GM21786 (cell line): ENCODE measurements around the gene YIPF1.
"Not testable (repeated sequence)": the region's sequence is repeated elsewhere in the genome, so short reads cannot be mapped to it uniquely, and the experiment has no call there.

Source experiments
- ATAC-seq: cut with Tn5 transposase; IDR thresholded peaks from one replicate; pipeline ENCODE4 v1.9.1; 2021; ENCODE audit not compliant: unreplicated experiment

YIPF1 gene

DNA sequence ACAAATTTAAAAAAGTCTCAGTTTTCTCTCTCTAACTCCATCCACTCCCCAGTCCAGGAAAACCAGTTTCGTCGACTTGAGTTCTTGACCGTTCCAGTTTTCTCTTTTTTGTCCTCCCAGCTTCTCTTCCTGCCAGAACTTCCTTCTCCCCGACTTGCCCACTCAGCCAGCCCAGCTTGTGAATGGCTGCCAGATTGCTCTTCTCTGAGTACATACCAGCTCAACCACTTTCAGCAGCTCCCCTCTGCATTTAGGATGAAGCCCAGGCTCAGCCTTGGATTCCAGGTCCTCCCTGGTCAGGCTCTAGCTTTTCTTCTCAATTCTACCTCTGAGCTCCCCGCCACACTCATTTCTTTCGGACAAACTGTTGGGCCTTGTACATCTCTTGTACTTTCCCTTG is 5.8 kb upstream of the YIPF1 start:
- no peak for ATAC-seq

DNA sequence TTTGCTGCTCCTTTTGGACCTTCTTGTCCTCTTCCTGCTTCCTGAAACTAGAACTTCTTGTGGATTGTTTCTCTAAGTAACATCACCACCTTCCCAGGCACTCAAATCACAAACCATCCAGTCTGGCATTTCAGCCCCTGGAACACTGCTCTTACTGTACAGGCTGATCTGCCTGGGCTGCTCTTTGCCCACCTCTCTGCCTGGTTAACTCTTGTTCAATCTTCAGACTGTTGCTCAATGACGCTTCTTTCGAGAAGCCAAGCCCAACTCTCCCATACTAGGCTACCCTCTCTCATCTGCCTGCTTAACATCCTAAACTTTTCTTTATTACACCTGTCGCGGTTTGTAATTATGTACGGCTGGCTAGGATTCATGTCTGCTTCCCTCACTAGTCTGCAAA is 5.0 kb upstream of the YIPF1 start:
- ATAC-seq = no peak

DNA sequence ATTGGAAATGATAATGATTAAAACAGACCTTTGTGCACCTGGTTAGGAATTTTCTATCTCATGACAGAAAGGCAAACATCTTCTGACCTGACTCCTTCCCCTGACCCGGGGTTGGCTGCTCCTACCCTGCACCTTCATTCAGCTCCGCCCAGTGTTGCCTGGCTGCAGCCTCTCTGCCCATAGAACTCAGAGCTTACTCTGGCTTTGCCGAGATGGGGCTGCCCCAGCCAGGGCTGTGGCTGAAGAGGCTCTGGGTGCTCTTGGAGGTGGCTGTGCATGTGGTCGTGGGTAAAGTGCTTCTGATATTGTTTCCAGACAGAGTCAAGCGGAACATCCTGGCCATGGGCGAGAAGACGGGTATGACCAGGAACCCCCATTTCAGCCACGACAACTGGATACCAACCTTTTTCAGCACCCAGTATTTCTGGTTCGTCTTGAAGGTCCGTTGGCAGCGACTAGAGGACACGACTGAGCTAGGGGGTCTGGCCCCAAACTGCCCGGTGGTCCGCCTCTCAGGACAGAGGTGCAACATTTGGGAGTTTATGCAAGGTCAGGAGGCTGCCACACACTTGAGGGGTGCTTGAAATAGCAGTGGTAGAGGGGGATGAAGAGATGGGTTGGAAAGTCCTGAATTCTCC is 4.5 kb upstream of the YIPF1 start, which contains the start of gene DIO1:
Gene DIO1 (plus strand): TSS at position 189 of the 638 bp plus-strand sequence. CDS start 24 bp downstream, at position 213.
- ATAC-seq = peak; percentile 30

DNA sequence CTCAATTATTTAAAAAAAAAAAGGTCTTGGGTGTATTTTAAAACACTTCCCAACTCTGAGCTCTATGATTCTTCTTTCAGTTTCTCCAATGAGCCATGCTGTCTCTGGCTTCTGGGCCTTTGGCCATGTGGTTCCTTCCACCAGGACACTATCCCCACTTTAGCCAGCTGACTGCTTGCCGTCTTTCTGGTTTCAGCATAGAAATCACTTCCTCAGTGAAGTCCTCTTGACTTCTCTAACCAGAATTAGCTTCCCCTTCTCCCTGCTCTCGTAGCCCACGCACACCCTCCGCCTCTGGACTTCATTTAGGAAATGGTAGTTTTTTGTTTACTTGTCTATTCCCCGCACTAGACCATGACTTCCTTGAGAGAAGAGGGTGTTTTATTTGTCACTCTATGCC is 3.3 kb upstream of the YIPF1 start:
- no peak for ATAC-seq

DNA sequence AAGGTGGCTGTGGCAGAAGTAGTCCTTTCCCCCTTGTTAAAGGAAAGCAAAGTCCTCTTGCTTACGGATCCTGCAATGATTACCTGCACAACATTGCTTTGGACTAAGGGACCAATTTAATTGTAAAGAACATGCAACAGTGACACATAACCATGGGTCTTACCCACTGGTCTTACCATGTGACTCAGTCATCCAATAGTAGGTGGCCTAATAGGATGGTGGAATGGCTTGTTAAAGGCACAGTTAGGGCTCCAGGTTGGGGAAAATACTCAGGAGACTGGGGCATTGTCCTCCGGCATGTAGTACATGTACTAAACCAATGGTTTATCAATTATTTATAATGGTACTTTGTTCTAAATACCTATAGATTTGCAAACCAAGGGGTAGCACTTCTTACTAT is 2.1 kb upstream of the YIPF1 start:
- ATAC-seq = no peak

DNA sequence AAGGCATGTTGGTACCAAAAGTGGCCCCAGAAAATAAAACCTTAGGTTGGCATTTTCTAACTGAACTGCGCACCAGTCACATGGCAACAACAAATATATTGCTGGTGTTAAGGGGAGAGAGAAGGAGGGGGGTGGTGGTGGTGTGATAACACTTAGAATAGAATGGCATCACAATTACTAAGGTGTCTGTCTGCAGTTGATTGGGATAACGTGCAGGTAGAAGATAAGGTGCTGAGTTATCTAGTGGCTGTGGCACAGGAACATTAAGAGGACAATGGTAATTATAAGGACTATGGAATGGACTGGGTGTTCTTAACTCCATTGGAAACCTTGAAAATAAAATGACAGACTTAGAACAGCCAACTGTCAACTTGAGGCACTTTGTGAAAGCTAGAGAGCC is 1.4 kb upstream of the YIPF1 start:
- no peak for ATAC-seq

DNA sequence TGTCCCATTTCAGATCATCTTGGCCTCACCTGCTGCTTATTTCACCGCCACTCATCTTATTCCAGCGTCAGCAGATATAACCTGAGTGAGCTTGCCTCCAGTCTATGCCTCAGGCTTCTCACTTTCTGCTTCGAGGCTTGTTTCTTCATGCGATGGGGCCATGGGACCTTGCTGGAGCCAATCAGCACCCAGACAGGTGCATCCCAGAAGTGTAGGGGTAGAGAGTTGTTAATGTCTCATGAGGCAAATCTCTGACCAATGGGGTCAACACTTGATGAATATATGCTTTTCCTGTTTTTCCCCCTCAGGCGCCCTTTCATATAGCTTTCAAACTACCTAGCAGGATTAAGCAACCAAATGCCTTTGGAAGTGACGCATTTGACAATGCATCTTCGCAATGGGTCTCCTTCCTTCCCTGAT is 935 bp upstream of the YIPF1 start:
- ATAC-seq = no peak

DNA sequence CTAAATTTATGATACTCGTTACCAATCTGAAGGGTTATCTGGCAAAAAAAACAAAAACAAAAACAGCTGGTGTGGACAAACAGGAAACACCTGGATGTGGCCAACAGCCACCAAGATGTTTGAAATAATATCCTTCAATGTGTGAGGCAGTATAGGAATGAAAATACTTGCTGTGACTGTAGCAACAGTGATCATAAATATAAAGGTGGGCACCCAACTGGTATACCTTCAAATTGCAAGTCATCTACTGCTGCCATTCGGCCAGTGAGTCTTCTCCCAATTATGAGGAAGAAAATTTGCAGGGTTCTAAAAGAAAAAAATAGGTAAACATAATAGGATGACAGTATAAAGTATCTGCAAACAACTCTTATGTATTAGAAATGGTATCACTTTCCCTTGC is 916 bp downstream of the YIPF1 start:
- ATAC-seq = no peak

DNA sequence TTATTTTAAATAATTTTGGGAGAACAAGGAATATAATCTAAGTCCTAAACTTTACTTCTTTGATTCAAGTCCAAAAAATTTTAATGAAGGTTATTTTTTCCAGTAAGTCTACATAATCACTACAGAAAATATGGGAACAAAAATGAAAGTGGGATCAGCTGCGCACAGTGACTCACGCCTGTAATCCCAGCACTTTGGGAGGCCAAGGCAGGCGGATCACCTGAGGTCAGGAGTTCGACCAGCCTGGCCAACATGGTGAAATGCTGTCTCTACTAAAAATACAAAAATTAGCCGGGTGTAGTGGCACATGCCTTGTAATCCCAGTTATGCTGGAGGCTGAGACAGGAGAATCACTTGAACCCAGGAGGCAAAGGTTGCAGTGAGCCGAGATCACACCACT is 6.0 kb downstream of the YIPF1 start:
- ATAC-seq = not testable (repeated sequence)

DNA sequence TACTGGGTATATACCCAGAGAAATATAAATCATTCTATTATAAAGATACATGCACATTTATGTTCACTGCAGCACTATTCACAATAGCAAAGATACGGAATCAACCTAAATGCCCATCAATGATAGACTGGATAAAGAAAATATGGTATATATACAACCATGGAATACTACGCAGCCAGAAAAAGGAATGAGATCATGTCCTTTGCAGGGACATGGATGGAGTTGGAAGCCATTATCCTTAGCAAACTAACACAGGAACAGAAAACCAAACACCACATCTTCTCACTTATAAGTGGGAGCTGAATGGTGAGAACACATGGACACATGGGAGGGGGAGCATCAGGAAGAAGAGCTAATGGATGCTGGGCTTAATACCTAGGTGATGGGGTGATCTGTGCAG is 7.7 kb downstream of the YIPF1 start:
- ATAC-seq = not testable (repeated sequence)

DNA sequence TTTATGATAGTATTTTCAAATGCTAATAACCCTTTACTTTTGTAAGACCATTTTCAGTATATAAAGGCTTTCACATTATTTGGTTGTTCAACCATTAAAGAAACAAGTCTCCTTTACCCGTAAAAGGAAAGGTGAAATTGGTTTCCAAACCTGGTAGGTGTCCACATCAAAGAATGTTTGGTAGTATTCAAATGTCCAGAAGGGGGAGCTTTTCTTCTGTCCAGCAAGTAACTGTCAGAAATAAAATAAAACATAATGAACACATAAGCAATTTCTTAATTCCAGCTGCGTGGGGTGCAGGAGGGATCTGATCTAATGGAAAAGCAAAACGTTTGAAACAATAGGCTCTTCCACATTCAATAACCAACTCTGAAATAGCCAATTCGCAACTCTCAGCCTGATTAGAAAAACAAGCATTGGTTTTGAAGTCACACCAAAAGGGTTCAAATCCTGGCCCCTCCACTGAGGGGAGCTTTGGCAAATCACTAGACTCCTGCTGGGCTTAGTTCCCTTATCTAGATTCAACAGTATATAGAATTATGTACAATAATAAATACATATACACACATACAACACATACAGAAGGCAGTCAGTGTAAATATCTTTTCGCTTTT is 11.0 kb downstream of the YIPF1 start:
- no peak for ATAC-seq

DNA sequence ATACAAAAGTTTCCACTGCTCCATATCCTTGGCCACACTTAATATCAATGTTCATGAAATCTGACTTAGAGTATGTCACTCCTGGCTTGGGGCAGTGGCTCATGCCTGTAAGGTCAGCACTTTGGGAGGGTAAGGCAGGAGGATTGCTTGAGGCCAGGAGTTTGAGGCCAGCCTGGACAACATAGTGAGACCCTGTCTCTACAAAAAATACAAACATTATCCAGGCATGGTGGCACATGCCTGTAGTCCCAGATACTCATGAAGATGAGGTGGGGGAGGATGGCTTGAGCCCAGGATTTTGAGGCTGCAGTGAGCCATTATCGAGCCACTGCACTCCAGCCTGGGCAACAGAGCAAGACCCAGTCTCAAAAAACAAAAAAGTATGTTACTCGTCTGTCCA is 14.4 kb downstream of the YIPF1 start:
- ATAC-seq = not testable (repeated sequence)

DNA sequence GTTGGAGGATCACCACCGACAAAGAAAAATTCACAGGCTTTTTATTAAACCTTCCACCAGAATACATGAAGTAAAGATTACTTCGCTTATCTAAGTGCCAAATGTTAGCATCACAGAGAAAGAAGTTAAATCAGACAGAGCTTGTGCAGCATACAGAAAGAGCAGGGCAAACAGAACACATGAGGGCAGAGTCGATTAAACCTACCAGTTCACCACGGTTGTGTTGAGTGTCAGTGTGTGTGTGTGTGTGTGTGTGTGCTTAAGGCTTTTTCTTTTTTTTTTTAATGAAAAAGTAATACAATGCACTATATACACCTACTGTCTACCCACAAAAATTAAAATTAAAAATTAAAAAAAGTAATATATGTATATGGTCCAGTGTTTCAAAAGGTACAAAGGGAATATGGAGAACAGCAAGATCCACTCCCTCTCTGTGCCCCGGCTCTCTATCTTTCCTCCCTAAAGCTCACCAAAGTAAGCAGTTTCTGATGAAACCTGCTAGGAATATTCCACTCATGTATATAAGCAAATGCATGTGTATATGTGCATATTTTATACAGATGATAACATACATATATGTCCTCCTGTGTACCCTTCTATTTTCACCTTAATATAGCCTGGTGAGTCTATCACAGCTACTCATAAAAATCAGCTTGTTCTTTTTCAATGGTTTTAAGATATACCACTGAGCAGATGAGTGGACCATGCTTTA is 17.7 kb downstream of the YIPF1 start:
- no peak for ATAC-seq

DNA sequence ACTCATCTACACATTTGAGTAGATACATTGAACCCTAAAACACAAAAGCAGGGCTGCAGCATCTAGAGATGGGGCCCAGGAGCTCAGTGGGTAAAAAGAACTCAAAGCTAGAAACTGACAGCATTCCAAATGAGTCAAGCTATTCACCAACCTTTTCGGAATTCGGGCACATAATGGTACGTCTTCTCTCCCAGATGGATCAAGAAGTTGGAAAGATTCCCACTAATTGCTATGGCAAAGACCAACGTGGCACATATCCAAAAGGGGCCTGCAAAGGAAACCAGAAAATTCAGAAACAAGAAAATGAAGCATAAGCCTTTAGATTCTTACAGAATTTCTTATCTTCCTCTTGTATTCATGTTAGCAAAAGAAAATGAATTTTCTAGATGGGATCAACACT is 18.4 kb downstream of the YIPF1 start:
- ATAC-seq = no peak

DNA sequence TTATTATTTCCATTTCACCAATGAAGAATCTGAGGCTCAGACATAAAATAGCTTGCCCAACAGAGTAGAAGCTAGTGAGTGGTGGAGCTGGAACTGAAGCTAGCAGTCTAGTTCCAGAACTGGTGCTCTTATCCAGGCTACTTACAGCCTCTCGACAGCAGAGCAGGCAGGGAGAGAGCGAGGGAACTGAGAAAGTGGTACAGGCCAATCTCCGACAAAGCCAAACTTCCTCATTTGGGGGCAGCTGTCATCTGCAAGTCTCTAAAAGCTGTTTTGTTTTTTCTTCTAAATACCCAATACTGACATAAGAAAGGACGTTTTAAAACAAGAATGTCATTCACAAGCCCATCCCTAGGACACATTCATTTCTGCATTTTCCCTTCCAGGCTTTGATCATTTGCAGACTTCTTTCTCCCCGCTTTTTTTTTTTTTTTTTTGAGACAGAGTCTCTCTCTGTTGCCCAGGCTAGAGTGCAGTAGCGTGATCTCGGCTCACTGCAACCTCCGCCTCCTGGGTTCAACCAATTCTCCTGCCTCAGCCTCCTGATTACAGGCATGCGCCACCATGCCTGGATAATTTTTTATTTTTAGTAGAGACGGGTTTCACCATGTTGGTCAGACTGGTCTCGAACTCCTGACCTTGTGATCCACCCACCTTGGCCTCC is 20.0 kb downstream of the YIPF1 start:
- peak; percentile 64 for ATAC-seq

DNA sequence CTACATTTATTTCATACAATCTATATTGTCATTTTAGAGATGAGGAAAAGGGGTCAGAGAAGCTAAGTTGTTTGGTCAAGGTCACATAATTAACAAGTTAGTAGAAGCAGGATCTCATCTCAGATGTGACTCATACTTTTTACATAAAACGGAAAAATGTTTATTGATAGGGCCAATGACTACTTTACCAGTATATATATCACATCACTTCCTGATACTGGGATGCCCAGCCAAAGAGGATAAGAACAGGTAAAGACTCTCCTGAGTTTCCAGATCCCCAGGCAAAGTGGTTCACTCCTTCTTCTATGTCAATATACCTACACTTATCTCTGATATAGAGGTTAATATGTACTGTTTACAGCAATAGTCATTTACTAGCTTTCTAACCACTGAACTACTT is 21.0 kb downstream of the YIPF1 start:
- no peak for ATAC-seq

DNA sequence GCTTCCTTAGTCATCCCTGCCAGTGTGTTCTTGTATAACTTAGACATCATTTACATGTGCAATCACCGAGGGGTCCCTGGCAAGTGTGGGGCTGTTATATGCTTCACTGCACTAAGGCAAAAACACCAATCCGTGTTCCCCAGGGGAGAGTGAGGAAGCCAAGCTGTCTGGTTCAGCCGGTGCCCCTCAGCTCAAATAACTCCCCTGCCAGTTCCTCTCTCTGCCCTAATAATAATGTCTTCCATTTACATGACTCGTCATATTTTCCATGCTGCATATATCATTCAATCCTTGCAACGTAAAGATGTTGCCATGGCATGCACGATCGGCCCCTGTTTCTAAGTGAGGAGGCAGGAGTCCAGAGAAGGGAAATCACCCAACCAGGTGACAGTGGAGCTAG is 27.1 kb downstream of the YIPF1 start:
- no peak for ATAC-seq

DNA sequence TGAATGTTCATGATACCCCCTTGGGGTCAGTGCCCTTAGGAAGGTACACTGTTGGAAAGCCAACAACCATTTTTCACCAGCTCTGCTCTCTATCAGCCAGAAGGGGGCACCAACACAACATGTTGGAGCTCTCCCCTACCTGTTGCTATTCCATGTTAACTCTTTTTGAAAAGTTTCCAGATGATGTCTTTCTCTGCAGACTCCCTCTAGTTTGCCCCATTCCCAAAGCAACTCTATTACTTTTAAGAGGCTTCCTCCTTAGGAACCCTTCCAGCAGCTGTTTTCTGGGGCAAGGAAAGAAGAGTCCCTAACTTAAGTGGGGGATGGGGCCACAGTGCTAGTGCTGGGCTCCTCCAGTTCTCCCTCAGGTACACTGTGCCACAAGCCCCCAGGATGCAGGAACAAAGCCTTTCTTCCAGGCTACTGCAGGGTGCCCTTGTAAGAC is 28.6 kb downstream of the YIPF1 start:
- ATAC-seq = no peak

DNA sequence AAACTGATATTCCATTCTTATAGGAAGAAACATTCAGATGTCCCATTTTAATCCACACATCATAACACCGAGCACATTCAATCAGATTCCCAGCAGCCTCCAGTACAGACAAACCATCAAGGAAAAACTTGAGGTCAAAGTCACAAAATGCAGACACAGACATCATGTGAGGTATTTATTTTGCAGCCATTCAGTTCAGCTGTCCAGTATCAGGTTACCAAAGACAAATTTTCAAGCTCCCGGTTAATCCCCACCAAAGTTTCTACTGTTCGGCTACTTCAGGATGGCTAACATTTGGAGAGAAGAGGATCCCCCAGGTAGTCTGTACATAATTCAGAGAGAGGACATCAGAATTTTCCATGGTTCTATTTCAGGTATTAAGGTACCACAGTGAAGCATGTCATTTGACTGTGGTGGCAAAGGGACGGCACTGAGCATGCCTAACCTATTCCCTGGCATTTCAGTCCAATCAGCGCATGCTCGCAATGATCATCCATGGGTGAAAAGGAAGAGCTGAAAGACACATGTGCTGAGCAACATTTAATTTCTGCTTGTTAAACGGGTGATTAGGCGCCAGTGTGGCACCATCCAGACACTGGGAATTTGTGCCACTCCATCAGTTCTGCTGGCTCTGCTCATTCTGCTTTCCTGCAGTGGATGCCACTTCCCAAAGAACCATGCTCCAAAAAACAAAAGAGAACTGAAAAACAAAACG is 37.9 kb downstream of the YIPF1 start:
- ATAC-seq = no peak

DNA sequence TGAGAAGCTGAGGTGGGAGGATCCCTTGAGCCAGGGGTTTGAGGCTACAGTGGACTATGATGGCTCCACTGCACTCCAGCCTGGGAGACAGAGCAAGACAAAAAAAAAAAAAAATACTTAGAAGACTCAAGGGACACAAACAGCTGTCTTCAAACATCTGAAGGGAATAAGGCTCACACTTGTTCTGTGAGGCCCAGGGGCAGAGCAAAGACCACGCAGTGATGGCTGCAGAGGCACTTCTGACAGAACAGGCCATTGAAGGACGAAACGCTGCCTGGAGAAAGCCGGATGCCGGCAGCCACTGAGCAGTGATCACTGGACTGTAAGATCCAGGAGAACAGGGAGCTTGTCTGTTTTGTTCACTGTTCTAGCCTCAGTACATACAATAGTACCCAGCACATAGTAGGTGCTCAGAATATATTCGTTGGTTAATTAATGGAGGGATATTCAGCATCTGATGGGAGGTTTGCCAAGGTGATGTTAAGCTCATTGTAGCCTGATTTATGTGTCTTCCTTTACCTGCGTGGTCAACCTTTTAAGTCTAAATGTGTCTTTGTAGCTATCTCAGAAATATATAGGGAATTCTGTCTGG is 39.4 kb downstream of the YIPF1 start:
- ATAC-seq = no peak

DNA sequence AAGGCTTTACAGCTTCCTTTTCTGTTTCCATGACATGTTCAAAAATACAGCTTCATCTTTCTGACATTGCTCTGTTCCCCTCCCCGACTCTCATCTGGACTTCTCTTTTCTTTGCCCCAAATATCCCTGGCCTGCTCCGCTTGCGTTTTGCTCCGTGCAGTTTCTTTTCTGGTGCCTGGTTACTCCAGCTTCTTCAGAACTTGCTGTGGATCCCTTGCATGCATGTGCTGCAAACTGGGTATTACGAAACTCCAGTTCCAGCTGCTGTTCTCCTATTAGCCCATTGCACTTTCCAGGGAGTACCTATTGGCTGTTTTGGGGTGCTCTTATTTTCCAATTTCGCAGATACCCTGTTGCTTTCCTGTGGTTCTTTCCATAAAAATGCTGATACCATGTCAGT is 41.6 kb downstream of the YIPF1 start:
- ATAC-seq = no peak
